Motor neuron (in vitro differentiated cells): ENCODE measurements around the gene NHERF2. TPM values are rescaled to one million over a fixed set of nuclear protein-coding genes. Genes with fewer than 3 reads are reported as not detected.
A peak's percentile ranks its signal among the peaks of the same experiment; 100 is the strongest.

Experiments used
- ATAC-seq, 8 experiments: fragments of 200-7000 bp; cut with Tn5 transposase; replicated peaks in 6 of 8; 2 replicates each; pipeline ENCODE4 v1.8.0; 2021; ENCODE audit warnings: mild to moderate bottlenecking in 8 of 8, moderate library complexity in 8 of 8
- H3K27ac ChIP-seq, 2 donors: fragments of 250-450 bp; sonication (Bioruptor Pico); 2 replicates each; pipeline ENCODE4 v1.9.0; 2021; ENCODE audit warnings: antibody characterized with exemption in 2 of 2, mild to moderate bottlenecking in 2 of 2, moderate library complexity in 1 of 2
- H3K4me1 ChIP-seq, 2 donors: fragments of 250-450 bp; sonication (Bioruptor Pico); replicated peaks in 1 of 2; 2 replicates each; pipeline ENCODE4 v1.6.1; 2021; ENCODE audit warnings: antibody characterized with exemption in 2 of 2, mild to moderate bottlenecking in 2 of 2, moderate library complexity in 1 of 2
- H3K4me3 ChIP-seq, 5 donors: fragments of 250-450 bp; sonication (Bioruptor Pico); 2 replicates each; pipeline ENCODE4 v1.9.0; 2021; ENCODE audit warnings: antibody characterized with exemption in 5 of 5, mild to moderate bottlenecking in 5 of 5, moderate library complexity in 4 of 5
- WGBS, 10 experiments: fragments of 450-650 bp; shearing (Covaris generic); methylation state at CpG; one replicate each; pipeline ENCODE4 v1.0.0; 2022; 5-methylcytosine and 5-hydroxymethylcytosine counted together
- in situ Hi-C, 9 experiments: fragments of 400-800 bp; cut with MboI; loops; one replicate each; pipeline ENCODE4 v1.15.0; 2021; ENCODE audit warnings: low sequenced_read_pairs in 9 of 9, low pct_unique_long_range_greater_than_20kb in 2 of 9; ENCODE audit not compliant: unreplicated experiment in 9 of 9
- total RNA-seq, 8 experiments: library from RNA; unstranded; fragments of 300-600 nt; gene quantifications; 2 replicates each; pipeline versions ENCODE4 v1.2.3 to v1.2.4, GENCODE V29; 2022

The NHERF2 gene
- total RNA-seq, 8 experiments from 2014 or later = 1.2 to 27.4 (median 7.8) TPM

GRCh38 chr16:2035431-2036199, 8.9 kb downstream of the NHERF2 start:
- Histone ChIP-seq H3K4me3 (no peak overlapping the region), H3K4me1 (peaks cover 25 to 31% of the 10 kb centered on the region in 2 donors), H3K27ac (peak overlapping the region in 1 of 2 donors; percentile 68)
- peak; percentile 22 to 66 (median 53) for ATAC-seq
- WGBS, 10 experiments = 59 to 66% methylated on average over 4 to 7 of the region's 34 CpGs; no CpG with 5 or more reads in 8 of the 10 experiments
- in situ Hi-C loops = loop anchor here in 1 of 9 experiments (25.0 kb wide), 1 partner anchor 102 kb away; the partner anchor contains the start of genes PKD1 and RAB26

DNA sequence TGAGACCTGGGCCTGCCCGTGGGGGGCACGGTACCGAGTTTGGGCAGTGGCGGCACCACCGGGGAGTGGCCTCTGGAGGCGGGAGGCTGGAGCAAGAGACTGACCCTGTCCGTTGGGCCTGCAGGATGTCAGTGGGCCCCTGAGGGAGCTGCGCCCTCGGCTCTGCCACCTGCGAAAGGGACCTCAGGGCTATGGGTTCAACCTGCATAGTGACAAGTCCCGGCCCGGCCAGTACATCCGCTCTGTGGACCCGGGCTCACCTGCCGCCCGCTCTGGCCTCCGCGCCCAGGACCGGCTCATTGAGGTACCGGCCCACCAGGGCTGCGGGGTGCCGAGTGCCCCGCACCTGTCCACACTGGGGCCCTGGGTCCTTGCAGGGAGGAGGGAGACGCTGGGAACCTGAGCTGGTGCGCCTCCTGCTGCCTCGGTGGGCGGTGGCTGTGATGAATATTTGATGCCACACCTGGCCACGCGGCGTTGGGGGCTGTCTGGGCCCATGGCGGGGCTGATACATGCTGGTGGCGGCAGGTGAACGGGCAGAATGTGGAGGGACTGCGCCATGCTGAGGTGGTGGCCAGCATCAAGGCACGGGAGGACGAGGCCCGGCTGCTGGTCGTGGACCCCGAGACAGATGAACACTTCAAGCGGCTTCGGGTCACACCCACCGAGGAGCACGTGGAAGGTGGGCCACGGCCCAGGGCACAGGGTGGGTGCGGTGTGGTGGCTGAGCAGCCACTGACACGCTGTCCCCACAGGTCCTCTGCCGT, 9.7 kb downstream of the NHERF2 start:
- ATAC-seq = no peak
- H3K4me1 ChIP-seq = peaks cover 25 to 31% of the 10 kb centered on the region in 2 donors
- 80 to 83% methylated on average over 4 to 8 of the region's 47 CpGs; no CpG with 5 or more reads in 8 of the 10 experiments for WGBS, 10 experiments
- H3K4me3 ChIP-seq = no peak overlapping the region
- peak overlapping the region in 1 of 2 donors; percentile 68 for H3K27ac ChIP-seq
- in situ Hi-C loops = loop anchor here in 1 of 9 experiments (25.0 kb wide), 1 partner anchor 101 kb away; the partner anchor contains the start of genes PKD1 and RAB26

DNA sequence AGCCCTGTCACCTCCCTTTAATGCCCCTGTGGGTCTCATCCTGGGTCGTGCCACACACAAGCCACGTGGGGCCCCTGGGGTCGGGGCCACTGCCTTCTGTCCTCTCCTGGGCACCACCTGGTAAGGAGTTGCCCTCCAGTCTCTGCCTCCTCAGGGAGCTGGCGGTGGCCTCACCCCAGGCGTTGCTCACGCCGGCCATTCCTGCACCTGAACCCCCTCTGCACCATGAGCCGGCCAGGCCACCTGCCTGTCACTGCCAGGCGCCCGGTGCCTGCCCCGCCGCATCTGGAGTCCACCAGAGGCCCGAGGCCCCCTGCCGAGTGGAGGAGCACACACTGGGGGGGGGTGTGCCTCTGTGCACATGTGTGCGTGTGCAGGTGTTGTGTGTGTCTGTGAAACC, 10.4 kb downstream of the NHERF2 start:
- no peak for ATAC-seq
- WGBS, 10 experiments = 90 to 100% methylated on average over 1 to 2 of the region's 15 CpGs; no CpG with 5 or more reads in 8 of the 10 experiments
- Histone ChIP-seq H3K27ac (no peak overlapping the region), H3K4me1 (peaks cover 25 to 31% of the 10 kb centered on the region in 2 donors), H3K4me3 (no peak overlapping the region)
- in situ Hi-C loops = loop anchor here in 1 of 9 experiments (25.0 kb wide), 1 partner anchor 100 kb away; the partner anchor contains the start of genes PKD1 and RAB26

DNA sequence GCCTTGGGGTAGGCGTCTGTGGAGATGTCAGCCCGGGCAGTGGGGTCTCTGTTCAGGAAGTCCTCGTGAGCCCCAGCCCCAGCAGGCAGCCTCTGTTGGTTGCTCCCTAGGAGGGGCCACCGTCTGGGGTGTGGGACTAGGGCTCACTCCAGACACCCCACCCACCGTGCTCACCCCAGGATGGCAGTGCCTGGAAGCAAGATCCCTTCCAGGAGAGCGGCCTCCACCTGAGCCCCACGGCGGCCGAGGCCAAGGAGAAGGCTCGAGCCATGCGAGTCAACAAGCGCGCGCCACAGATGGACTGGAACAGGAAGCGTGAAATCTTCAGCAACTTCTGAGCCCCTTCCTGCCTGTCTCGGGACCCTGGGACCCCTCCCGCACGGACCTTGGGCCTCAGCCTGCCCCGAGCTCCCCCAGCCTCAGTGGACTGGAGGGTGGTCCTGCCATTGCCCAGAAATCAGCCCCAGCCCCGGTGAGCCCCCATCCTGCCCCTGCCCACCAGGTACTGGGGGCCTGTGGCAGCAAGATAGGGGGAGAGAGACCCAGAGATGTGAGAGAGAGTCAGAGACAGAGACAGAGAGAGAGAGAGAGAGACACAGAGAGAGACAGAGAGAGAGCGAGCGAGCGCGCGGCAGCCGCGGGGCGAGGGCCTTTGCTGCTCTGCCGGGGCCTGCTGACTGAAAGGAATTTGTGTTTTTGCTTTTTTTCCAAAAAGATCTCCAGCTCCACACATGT, 11.1 kb downstream of the NHERF2 start:
- peak overlapping the region in 1 of 2 donors; percentile 28 for H3K27ac ChIP-seq
- no peak for ATAC-seq
- in situ Hi-C loops = loop anchor here in 1 of 9 experiments (25.0 kb wide), 1 partner anchor 99 kb away; the partner anchor contains the start of genes PKD1 and RAB26

DNA sequence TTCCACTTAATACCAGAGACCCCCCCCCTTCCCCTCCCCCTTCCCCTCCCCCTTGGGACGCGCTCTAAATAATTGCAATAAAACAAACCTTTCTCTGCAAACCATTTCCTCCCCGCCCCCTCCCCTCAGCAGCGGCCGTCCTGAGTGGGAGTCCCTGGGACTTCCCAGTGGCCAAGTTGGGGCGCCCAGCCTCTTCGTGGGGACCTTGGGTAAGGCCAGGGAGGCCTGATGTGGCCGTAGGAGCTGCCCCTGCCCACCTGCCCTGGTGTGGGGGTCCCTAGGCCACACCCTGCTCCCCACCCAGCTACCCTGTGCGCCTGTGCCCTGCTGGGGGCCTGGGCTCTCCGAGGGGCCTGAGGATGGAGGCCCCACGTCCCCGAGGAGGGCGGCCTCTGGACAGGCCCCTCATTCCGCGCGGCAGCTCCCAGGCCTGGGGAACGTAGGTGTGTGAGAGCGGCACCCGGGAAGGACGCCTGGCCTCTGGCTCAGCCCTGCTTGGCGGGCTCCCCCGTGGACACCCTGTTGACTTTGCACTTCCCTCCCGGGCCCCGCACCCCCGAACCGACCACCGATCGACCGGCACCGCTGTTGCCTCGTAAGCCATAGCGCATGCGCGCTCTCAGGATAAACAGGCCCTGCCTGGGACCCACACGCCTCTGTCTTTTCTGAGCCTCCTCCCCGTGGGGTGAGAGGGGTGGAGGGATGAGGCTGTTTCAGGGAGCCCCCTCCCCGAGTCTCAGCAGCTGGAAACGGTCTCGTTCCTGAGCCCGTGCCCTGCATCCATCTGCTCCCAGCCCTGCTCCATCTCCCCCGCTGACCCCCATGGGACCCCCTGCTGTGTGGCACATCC, 11.9 kb downstream of the NHERF2 start:
- in situ Hi-C loops = loop anchor here in 1 of 9 experiments (25.0 kb wide), 1 partner anchor 99 kb away; the partner anchor contains the start of genes PKD1 and RAB26
- 56 to 85% (median 70%) methylated on average over 2 to 15 of the region's 41 CpGs; no CpG with 5 or more reads in 7 of the 10 experiments for WGBS, 10 experiments
- Histone ChIP-seq H3K4me1 (peaks cover 25 to 36% of the 10 kb centered on the region in 2 donors), H3K4me3 (no peak overlapping the region), H3K27ac (peak overlapping the region in 1 of 2 donors; percentile 59)
- no peak for ATAC-seq

More for the DNA sequence above, 11.1 kb downstream of the NHERF2 start:
- WGBS, 10 experiments = 60 to 100% (median 76%) methylated on average over 1 to 10 of the region's 29 CpGs; no CpG with 5 or more reads in 6 of the 10 experiments
- H3K4me3 ChIP-seq = no peak overlapping the region
- peaks cover 25 to 36% of the 10 kb centered on the region in 2 donors for H3K4me1 ChIP-seq

GRCh38 chr16:2039274-2040031, 12.8 kb downstream of the NHERF2 start:
- peak; percentile 41 to 82 (median 60) for ATAC-seq
- in situ Hi-C loops = loop anchor here in 1 of 9 experiments (25.0 kb wide), 1 partner anchor 98 kb away; the partner anchor contains the start of genes PKD1 and RAB26
- WGBS, 10 experiments = 0 to 63% methylated on average over 2 to 5 of the region's 29 CpGs; no CpG with 5 or more reads in 8 of the 10 experiments
- Histone ChIP-seq H3K27ac (peak overlapping the region; percentile 44 to 74), H3K4me1 (peaks cover 25 to 36% of the 10 kb centered on the region in 2 donors), H3K4me3 (no peak overlapping the region)

DNA sequence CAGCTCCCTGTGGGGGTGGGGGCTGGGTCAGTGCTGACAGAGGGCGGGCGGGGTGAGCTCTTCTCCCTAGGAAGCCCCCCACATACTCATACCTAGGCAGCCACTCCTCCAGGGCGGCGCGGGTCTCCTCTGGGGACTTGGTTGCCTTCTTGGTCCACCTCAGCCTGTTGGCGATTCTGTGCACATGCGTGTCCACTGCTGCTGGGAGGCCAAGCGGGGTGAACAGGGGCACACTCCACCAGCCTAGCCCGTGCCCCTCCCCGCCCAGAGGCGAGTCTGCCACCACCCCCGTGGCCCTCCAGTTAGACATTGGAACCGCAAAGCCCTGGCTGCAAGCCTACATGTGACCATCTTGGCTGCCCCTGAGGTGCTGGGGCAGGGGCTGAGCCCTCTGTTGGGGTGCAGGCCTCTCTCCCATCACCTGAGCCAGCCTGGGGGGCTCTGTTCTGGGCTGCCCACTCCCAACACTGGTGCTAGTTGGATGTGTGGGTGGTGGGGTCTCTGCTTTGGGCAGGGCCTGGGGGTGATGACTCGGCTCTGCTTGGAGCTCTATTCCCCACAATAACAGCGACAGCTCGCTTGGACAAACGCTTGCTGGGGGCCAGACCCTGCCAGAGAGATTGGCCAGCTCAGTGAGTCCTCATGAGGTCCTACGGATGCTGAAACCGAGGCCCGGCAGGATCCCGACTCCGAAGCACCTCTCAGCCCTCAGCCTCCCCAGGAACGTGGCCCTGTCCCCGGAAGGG, 13.5 kb downstream of the NHERF2 start:
- 87 to 100% methylated on average over 1 to 3 of the region's 24 CpGs; no CpG with 5 or more reads in 8 of the 10 experiments for WGBS, 10 experiments
- Histone ChIP-seq H3K4me3 (no peak overlapping the region), H3K27ac (peak overlapping the region; percentile 44 to 74), H3K4me1 (peaks cover 25 to 36% of the 10 kb centered on the region in 2 donors)
- peak in 1 of 8 experiments; percentile 4 for ATAC-seq
- in situ Hi-C loops = loop anchor here in 1 of 9 experiments (25.0 kb wide), 1 partner anchor 97 kb away; the partner anchor contains the start of genes PKD1 and RAB26

- in situ Hi-C loops = loop anchor here in 1 of 9 experiments (25.0 kb wide), 1 partner anchor 96 kb away; the partner anchor contains the start of genes PKD1 and RAB26
- Histone ChIP-seq H3K4me1 (peaks cover 20 to 30% of the 10 kb centered on the region in 2 donors), H3K27ac (peak overlapping the region in 1 of 2 donors; percentile 74), H3K4me3 (no peak overlapping the region)
- ATAC-seq = no peak
- 60 to 91% (median 77%) methylated on average over 2 to 12 of the region's 20 CpGs; no CpG with 5 or more reads in 5 of the 10 experiments for WGBS, 10 experiments
Measured at GRCh38 chr16:2040787-2041522, 14.3 kb downstream of the NHERF2 start.

- H3K27ac ChIP-seq = no peak overlapping the region
- no peak for ATAC-seq
- H3K4me1 ChIP-seq = peaks cover 24 to 27% of the 10 kb centered on the region in 2 donors
- in situ Hi-C loops = loop anchor here in 1 of 9 experiments (25.0 kb wide), 1 partner anchor 95 kb away; the partner anchor contains the start of genes PKD1 and RAB26
- 80 to 100% methylated on average over 1 to 2 of the region's 22 CpGs; no CpG with 5 or more reads in 8 of the 10 experiments for WGBS, 10 experiments
- H3K4me3 ChIP-seq = no peak overlapping the region
Measured at GRCh38 chr16:2042171-2042985, 15.7 kb downstream of the NHERF2 start.
